GM21526 (cell line): ENCODE measurements around the gene TAT.

Experiments
- ATAC-seq: cut with Tn5 transposase; IDR thresholded peaks from one replicate; pipeline ENCODE4 v1.9.1; 2021; ENCODE audit warnings: moderate library complexity; ENCODE audit not compliant: unreplicated experiment, low FRiP score

The TAT gene

GRCh38 chr16:71547168-71547567 is 29.7 kb downstream of the TAT start:
- ATAC-seq = no peak

- peak; percentile 85 for ATAC-seq
These were observed 34.5 kb downstream of the TAT start for GRCh38 chr16:71542377-71542776.

GRCh38 chr16:71537643-71538042 is 39.2 kb downstream of the TAT start:
- ATAC-seq = no peak

GRCh38 chr16:71536752-71537499 is 40.0 kb downstream of the TAT start:
- ATAC-seq = no peak

GRCh38 chr16:71532366-71532765 is 44.5 kb downstream of the TAT start:
- ATAC-seq = no peak

- no peak for ATAC-seq
These were observed 48.0 kb downstream of the TAT start for GRCh38 chr16:71528863-71529262.

GRCh38 chr16:71528257-71528656 is 48.6 kb downstream of the TAT start:
- ATAC-seq = no peak

- no peak for ATAC-seq
These were observed 50.7 kb downstream of the TAT start, which contains the start of gene CHST4 for GRCh38 chr16:71526111-71526631. Gene CHST4, plus strand, starts transcription at chr16:71526426. Its CDS starts 10,252 bp downstream, at chr16:71536678.

GRCh38 chr16:71524566-71525553 is 52.0 kb downstream of the TAT start:
- no peak for ATAC-seq

GRCh38 chr16:71520550-71520949 is 56.3 kb downstream of the TAT start:
- ATAC-seq = no peak
